Hypothalamus (tissue), 51 donors: ENCODE data around the gene LPIN2.

Source experiments
- DNase-seq, 51 donors: peaks; one replicate each; lab custom pipeline; 2025; lab: John Stamatoyannopoulos, UW

The LPIN2 gene

DNA sequence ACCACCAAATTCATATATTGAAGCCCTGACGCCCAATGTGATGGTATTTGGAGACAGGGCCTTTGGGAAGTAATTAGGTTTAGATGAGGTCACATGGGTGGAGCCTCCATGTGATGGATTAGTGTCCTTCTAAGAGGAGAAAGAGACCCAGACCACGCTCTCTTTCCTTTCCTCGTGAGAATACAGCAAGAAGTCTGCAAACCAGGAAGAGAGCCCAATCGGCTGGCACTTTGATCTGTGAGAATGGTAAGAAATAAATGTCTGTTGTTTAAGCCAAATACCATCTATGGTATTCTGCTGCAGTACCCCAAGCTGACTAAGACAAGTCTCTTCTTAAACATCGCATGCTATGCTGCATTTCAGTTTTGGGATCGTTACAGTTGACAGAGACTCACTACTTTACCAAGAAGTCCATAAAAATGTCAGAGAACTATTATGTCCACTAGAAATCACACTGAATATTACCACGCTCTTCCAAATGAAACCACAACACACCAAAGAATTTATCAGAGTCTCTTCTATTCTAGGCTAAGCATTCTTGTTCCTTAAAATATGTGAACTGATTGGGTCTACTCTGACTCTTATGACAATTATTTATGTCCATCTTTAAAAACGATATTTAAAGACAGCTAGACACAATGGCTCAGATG is 48.5 kb downstream of the LPIN2 start:
- DNase-seq, result no peak
